ENCODE data around the gene FUT6.

The FUT6 gene

GRCh38 chr19:5814123-5814851, 25.2 kb downstream of the FUT6 start:
- no peaks in the 10 kb centered on the region for H3K36me3 ChIP-seq (ENCODE audit: low read depth)
- no peak overlapping the region for H3K4me3 ChIP-seq (ENCODE audit: severe bottlenecking)
- H3K4me1 ChIP-seq (ENCODE audit: insufficient read depth, poor library complexity, severe bottlenecking) = no peaks in the 10 kb centered on the region
- H3K9me3 ChIP-seq (ENCODE audit: severe bottlenecking) = no peaks in the 10 kb centered on the region
- no peaks in the 10 kb centered on the region for H3K27me3 ChIP-seq (ENCODE audit: insufficient read depth, poor library complexity, severe bottlenecking)
- no peak for ATAC-seq (ENCODE audit: low read depth)
- no peak for DNase-seq (ENCODE audit: low spot score)
- no peak overlapping the region for H3K27ac ChIP-seq (ENCODE audit: poor library complexity, severe bottlenecking)
- TF ChIP-seq CTCF (IDR thresholded peaks at IDR 0.05; ENCODE audit: poor library complexity, severe bottlenecking) = no peak

DNA sequence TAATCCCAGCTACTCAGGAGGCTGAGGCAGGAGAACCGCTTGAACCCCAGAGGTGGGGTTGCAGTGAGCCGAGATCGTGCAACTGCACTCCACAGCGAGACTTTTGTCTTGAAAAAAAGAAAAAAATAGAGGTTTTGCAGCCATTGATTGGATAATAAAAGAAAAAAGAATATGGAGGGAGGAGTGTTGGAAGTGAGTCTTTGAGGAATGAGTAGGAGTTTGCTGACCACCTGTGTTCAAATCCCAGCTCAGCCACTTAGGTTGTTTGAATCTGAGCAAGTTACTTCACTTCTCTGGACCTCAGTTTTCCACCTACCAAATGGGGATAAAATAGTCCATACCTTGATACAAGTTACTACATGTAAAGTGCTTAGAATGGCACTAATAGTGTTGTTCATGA, 28.4 kb downstream of the FUT6 start:
- Histone ChIP-seq H3K27ac (ENCODE audit: poor library complexity, severe bottlenecking) (no peak overlapping the region), H3K4me1 (ENCODE audit: insufficient read depth, poor library complexity, severe bottlenecking) (no peaks in the 10 kb centered on the region), H3K36me3 (ENCODE audit: low read depth) (no peaks in the 10 kb centered on the region), H3K9me3 (ENCODE audit: severe bottlenecking) (no peaks in the 10 kb centered on the region), H3K27me3 (ENCODE audit: insufficient read depth, poor library complexity, severe bottlenecking) (no peaks in the 10 kb centered on the region), H3K4me3 (ENCODE audit: severe bottlenecking) (no peak overlapping the region)
- DNase-seq (ENCODE audit: low spot score) = no peak
- no peak for TF ChIP-seq CTCF (IDR thresholded peaks at IDR 0.05; ENCODE audit: poor library complexity, severe bottlenecking)
- no peak for ATAC-seq (ENCODE audit: low read depth)

DNA sequence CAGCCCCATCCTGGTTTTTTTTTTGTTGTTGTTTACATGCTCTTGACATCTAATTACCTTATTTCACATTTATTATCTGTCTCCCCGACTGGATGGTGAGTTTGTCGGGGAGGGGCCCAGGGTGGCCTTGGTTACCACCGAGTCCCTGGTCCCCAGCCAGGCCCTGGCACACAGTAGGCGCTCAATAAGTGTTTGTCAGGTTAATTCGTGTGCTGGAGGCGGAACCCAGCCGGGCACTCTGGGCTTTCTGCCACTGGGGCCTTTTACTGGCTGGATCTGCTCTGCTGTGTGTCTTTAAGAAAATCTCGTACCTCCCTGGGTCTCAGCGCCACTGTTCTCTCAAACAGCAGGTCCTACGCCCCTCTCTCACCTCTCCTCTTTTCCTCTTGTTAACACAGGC, 30.0 kb downstream of the FUT6 start:
- Histone ChIP-seq H3K4me1 (ENCODE audit: insufficient read depth, poor library complexity, severe bottlenecking) (no peaks in the 10 kb centered on the region), H3K27ac (ENCODE audit: poor library complexity, severe bottlenecking) (no peak overlapping the region), H3K27me3 (ENCODE audit: insufficient read depth, poor library complexity, severe bottlenecking) (peaks cover 9% of the 10 kb centered on the region), H3K36me3 (ENCODE audit: low read depth) (no peaks in the 10 kb centered on the region), H3K9me3 (ENCODE audit: severe bottlenecking) (no peaks in the 10 kb centered on the region), H3K4me3 (ENCODE audit: severe bottlenecking) (no peak overlapping the region)
- ATAC-seq (ENCODE audit: low read depth) = no peak
- TF ChIP-seq CTCF (IDR thresholded peaks at IDR 0.05; ENCODE audit: poor library complexity, severe bottlenecking) = no peak
- DNase-seq (ENCODE audit: low spot score) = no peak

DNA sequence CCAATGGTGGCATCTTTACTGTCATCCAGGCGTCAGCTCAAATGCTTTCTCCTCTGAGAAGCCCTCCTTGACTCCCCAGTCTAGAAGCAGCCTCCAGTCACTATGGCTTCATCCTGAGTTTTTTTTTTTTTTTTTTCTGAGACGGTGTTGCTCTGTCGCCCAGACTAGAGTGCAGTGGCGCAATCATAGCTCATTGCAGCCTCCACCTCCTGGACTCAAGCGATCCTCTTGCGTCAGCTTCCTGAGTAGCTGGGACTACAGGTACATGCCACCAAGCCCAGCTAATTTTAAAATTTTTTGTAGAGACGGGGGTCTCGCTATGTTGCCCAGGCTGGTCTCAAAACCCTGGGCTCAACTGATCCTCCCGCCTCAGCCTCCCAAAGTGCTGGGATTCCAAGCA, 30.4 kb downstream of the FUT6 start:
- DNase-seq (ENCODE audit: low spot score) = no peak

More for the DNA sequence above, 30.4 kb downstream of the FUT6 start:
- H3K27ac ChIP-seq (ENCODE audit: poor library complexity, severe bottlenecking) = no peak overlapping the region
- TF ChIP-seq CTCF (IDR thresholded peaks at IDR 0.05; ENCODE audit: poor library complexity, severe bottlenecking) = no peak
- H3K36me3 ChIP-seq (ENCODE audit: low read depth) = no peaks in the 10 kb centered on the region
- no peaks in the 10 kb centered on the region for H3K4me1 ChIP-seq (ENCODE audit: insufficient read depth, poor library complexity, severe bottlenecking)
- peaks cover 12% of the 10 kb centered on the region for H3K27me3 ChIP-seq (ENCODE audit: insufficient read depth, poor library complexity, severe bottlenecking)
- no peak for ATAC-seq (ENCODE audit: low read depth)
- no peaks in the 10 kb centered on the region for H3K9me3 ChIP-seq (ENCODE audit: severe bottlenecking)
- H3K4me3 ChIP-seq (ENCODE audit: severe bottlenecking) = no peak overlapping the region

Measured in RWPE2 (cell line).